Smooth muscle cell (in vitro differentiated cells): ENCODE data around the gene CRTC2. TPM values are rescaled to one million over a fixed set of nuclear protein-coding genes. Genes with fewer than 3 reads are reported as not detected.

ENCODE experiments used
- DNase-seq: peaks from one replicate; lab custom pipeline; 2025; ENCODE audit not compliant: unreplicated experiment; lab: John Stamatoyannopoulos, UW
- H2AFZ ChIP-seq: fragments of 200-600 bp; sonication (generic); 2 replicates; pipeline ENCODE4 v1.6.0; 2016; ENCODE audit warnings: antibody characterized with exemption, low read depth, mild to moderate bottlenecking
- H3F3A ChIP-seq: fragments of 200-600 bp; sonication (generic); 2 replicates; pipeline ENCODE4 v1.6.0; 2017; ENCODE audit warnings: antibody characterized with exemption, low read depth
- H3K27ac ChIP-seq: fragments of 200-600 bp; sonication (generic); 2 replicates; pipeline ENCODE4 v1.5.1; 2016; ENCODE audit warnings: low read depth, mild to moderate bottlenecking
- H3K27me3 ChIP-seq: fragments of 200-600 bp; sonication (generic); 2 replicates; pipeline ENCODE4 v1.6.1; 2016; ENCODE audit warnings: low read depth, mild to moderate bottlenecking
- H3K36me3 ChIP-seq: fragments of 200-600 bp; sonication (generic); 2 replicates; pipeline ENCODE4 v1.5.1; 2016; ENCODE audit warnings: low read depth
- H3K4me1 ChIP-seq: fragments of 200-600 bp; sonication (generic); 2 replicates; pipeline ENCODE4 v1.5.1; 2016; ENCODE audit warnings: low read depth
- H3K4me2 ChIP-seq: fragments of 200-600 bp; sonication (generic); 2 replicates; pipeline ENCODE4 v1.6.0; 2016; ENCODE audit warnings: mild to moderate bottlenecking
- H3K4me3 ChIP-seq: fragments of 200-600 bp; sonication (generic); 2 replicates; pipeline ENCODE4 v1.5.1; 2016; ENCODE audit warnings: mild to moderate bottlenecking
- H3K79me2 ChIP-seq: fragments of 200-600 bp; sonication (generic); 2 replicates; pipeline ENCODE4 v1.6.0; 2016; ENCODE audit warnings: low read depth, mild to moderate bottlenecking
- H3K9ac ChIP-seq: fragments of 200-600 bp; sonication (generic); 2 replicates; pipeline ENCODE4 v1.6.0; 2016; ENCODE audit warnings: low read depth
- H3K9me3 ChIP-seq: fragments of 200-600 bp; sonication (generic); replicated peaks from 2 replicates; pipeline ENCODE4 v1.5.1; 2016; ENCODE audit warnings: low read depth
- H4K20me1 ChIP-seq: fragments of 200-600 bp; sonication (generic); 2 replicates; pipeline ENCODE4 v1.6.0; 2016; ENCODE audit warnings: low read depth
- CTCF ChIP-seq: fragments of 200-600 bp; sonication (generic); IDR thresholded peaks from 2 replicates; pipeline ENCODE4 v1.5.1; 2017; ENCODE audit warnings: borderline replicate concordance, mild to moderate bottlenecking, antibody characterized with exemption; ENCODE audit not compliant: insufficient read depth, poor library complexity, severe bottlenecking
- WGBS: methylation state at CpG from one replicate; pipeline ENCODE4 v1.1.7; 2016; ENCODE audit warnings: low lambda C conversion rate; 5-methylcytosine and 5-hydroxymethylcytosine counted together
- polyA plus RNA-seq: library from polyadenylated mRNA; unstranded; fragments of >200 nt; fragmentation: Nextera tagmentation; extraction: Ambion mirVana; gene quantifications from 2 replicates; pipeline ENCODE4 v1.2.1, GENCODE V29; 2016
- total RNA-seq: library from RNA; depleted of rRNA; stranded (reverse); fragments of >200 nt; gene quantifications from 2 replicates; pipeline ENCODE4 v1.2.3, GENCODE V29; 2014

CRTC2 gene
- total and polyA plus RNA-seq, 2 experiments from 2014 or later, result 9.9 to 24.6 TPM

GRCh38 chr1:153963850-153964331 lies 5.5 kb upstream of the CRTC2 start:
- H3K9me3 ChIP-seq, result no peaks in the 10 kb centered on the region
- peak overlapping the region; percentile 77 for H3K4me3 ChIP-seq
- peak overlapping the region; percentile 89 for H3K4me2 ChIP-seq
- H3K4me1 ChIP-seq, result peaks cover 28% of the 10 kb centered on the region
- no peak for TF ChIP-seq CTCF
- peaks cover 15% of the 10 kb centered on the region for H4K20me1 ChIP-seq
- DNase-seq, result peak; percentile 45
- no peaks in the 10 kb centered on the region for H3K27me3 ChIP-seq
- no peaks in the 10 kb centered on the region for H3K36me3 ChIP-seq
- H2AFZ ChIP-seq, result peak overlapping the region; percentile 50
- H3K27ac ChIP-seq, result peak overlapping the region; percentile 93
- WGBS, result 2% methylated on average over 22 of the region's 22 CpGs
- H3K9ac ChIP-seq, result peak overlapping the region; percentile 93
- H3K79me2 ChIP-seq, result peaks cover 33% of the 10 kb centered on the region
- peaks cover 10% of the 10 kb centered on the region for H3F3A ChIP-seq

- under 1% methylated on average over 52 of the region's 54 CpGs for WGBS
- peaks cover 10% of the 10 kb centered on the region for H3F3A ChIP-seq
- TF ChIP-seq CTCF, result no peak
- peaks cover 34% of the 10 kb centered on the region for H3K79me2 ChIP-seq
- peaks cover 28% of the 10 kb centered on the region for H3K4me1 ChIP-seq
- peak within 1 kb of the TSS; percentile 93 for H3K27ac ChIP-seq
- H4K20me1 ChIP-seq, result peaks cover 15% of the 10 kb centered on the region
- peak within 1 kb of the TSS; percentile 93 for H3K9ac ChIP-seq
- H3K4me3 ChIP-seq, result peak within 1 kb of the TSS; percentile 77
- no peaks in the 10 kb centered on the region for H3K9me3 ChIP-seq
- peak within 1 kb of the TSS; percentile 89 for H3K4me2 ChIP-seq
- H3K36me3 ChIP-seq, result no peaks in the 10 kb centered on the region
- H3K27me3 ChIP-seq, result no peaks in the 10 kb centered on the region
- DNase-seq, result peak; percentile 94
- peak within 1 kb of the TSS; percentile 50 for H2AFZ ChIP-seq
Observed at GRCh38 chr1:153963030-153963849, 4.8 kb upstream of the CRTC2 start, which contains the start of gene SLC39A1. Gene SLC39A1, minus strand, starts transcription at chr1:153963537. Its CDS starts 822 bp downstream, at chr1:153962715.

GRCh38 chr1:153962088-153963029 lies 3.9 kb upstream of the CRTC2 start:
- Histone ChIP-seq H3K4me1 (peaks cover 26% of the 10 kb centered on the region), H3F3A (peaks cover 10% of the 10 kb centered on the region), H3K4me2 (peak overlapping the region; percentile 89), H4K20me1 (peaks cover 21% of the 10 kb centered on the region), H3K9me3 (no peaks in the 10 kb centered on the region), H3K27ac (peak overlapping the region; percentile 93), H3K4me3 (peak overlapping the region; percentile 77), H3K9ac (peak overlapping the region; percentile 93), H3K79me2 (peaks cover 42% of the 10 kb centered on the region), H3K36me3 (no peaks in the 10 kb centered on the region), H2AFZ (peak overlapping the region; percentile 50), H3K27me3 (no peaks in the 10 kb centered on the region)
- WGBS, result 17% methylated on average over 16 of the region's 16 CpGs
- TF ChIP-seq CTCF, result no peak
- no peak for DNase-seq
